ENCODE measurements around the gene CDK14.

CDK14 gene

DNA sequence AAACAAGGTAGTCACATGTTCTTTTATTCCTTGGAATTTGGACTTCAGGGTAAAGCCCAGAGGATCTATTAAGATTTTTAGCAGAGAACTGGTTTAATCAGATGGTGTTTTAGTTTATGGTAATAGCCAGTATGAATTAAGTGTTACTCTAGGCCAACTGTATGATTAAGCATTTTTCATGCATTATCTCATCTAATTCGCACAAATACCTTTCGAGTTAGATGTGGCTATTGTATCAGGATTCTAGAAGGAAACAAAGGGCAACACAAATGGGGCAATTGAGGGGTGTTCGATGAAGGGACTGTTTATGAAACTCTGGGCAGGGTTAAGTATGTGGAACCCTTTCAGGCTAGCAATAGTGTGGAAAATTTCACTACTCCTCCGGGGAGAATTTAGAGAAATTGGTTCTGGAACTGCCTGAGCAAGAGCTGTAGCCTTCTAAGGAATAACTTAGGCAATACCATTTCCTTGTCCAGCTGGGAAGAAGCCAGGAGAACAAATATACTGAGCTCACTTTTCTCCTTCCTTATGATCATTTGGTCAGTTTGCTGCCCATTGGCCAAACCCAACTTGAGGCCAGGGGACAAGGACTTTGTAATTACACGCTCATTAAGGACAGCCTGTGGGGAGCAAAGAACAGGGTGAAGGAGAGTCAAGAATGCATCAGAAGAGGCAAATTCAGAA, 349.1 kb downstream of the CDK14 start:
- no peak for DNase-seq (ENCODE audit: low read depth)
- TF ChIP-seq, protein P1, sequence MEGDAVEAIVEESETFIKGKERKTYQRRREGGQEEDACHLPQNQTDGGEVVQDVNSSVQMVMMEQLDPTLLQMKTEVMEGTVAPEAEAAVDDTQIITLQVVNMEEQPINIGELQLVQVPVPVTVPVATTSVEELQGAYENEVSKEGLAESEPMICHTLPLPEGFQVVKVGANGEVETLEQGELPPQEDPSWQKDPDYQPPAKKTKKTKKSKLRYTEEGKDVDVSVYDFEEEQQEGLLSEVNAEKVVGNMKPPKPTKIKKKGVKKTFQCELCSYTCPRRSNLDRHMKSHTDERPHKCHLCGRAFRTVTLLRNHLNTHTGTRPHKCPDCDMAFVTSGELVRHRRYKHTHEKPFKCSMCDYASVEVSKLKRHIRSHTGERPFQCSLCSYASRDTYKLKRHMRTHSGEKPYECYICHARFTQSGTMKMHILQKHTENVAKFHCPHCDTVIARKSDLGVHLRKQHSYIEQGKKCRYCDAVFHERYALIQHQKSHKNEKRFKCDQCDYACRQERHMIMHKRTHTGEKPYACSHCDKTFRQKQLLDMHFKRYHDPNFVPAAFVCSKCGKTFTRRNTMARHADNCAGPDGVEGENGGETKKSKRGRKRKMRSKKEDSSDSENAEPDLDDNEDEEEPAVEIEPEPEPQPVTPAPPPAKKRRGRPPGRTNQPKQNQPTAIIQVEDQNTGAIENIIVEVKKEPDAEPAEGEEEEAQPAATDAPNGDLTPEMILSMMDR (IDR thresholded peaks at IDR 0.05; ENCODE audit: insufficient read depth, low read depth, low read length, missing control alignments) = no peak

DNA sequence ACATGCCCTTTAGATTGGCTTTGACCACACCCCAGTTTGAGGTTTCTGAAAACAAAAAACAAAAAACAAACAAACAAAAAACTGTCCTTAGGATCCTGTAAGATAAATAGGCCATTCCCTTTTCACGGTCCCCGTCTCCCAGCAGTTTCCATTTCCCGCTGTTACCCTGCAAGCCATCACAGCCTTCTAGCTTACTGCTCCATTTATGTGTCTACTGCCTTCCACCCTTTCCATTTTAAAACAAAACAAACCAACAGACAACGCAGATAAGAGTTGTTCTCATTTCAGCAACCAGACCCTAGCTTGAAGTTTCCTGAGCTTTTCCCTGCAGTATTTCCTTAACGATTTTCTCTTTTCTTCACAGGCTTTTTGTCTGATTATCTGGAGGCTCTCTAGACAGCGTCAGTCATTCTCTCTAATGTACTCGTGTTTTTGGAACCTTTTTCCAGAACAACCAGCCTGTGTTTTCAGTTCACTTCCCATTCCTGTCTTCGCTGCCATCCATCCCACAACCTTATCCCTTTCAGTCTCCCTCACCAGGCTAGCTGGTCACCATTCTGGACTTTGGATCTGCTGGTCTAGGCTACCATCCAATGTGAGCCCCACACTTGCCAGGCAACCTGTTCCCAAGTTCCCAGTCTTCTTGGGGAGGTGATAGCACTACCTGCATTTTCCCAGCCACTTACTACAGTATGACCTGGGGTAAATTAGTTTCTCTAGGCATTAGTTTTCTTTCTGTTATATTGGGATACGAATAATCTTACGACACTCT, 350.8 kb downstream of the CDK14 start:
- TF ChIP-seq, protein P1 (IDR thresholded peaks at IDR 0.05; ENCODE audit: insufficient read depth, low read depth, low read length, missing control alignments) = no peak
- H3K4me3 ChIP-seq (ENCODE audit: low read depth, low read length) = no peak overlapping the region
- no peak for DNase-seq (ENCODE audit: low read depth)

More for the DNA sequence above, 349.1 kb downstream of the CDK14 start:
- no peak overlapping the region for H3K4me3 ChIP-seq (ENCODE audit: low read depth, low read length)

- no peak overlapping the region for H3K4me3 ChIP-seq (ENCODE audit: low read depth, low read length)
- TF ChIP-seq, protein P1 (IDR thresholded peaks at IDR 0.05; ENCODE audit: insufficient read depth, low read depth, low read length, missing control alignments) = no peak
- DNase-seq (ENCODE audit: low read depth) = no peak
Observed at GRCh38 chr7:90948085-90948484, 352.0 kb downstream of the CDK14 start.

- H3K4me3 ChIP-seq (ENCODE audit: low read depth, low read length) = no peak overlapping the region
- TF ChIP-seq, protein P1 (IDR thresholded peaks at IDR 0.05; ENCODE audit: insufficient read depth, low read depth, low read length, missing control alignments) = no peak
- no peak for DNase-seq (ENCODE audit: low read depth)
Observed at GRCh38 chr7:90951229-90951628, 355.1 kb downstream of the CDK14 start.

DNA sequence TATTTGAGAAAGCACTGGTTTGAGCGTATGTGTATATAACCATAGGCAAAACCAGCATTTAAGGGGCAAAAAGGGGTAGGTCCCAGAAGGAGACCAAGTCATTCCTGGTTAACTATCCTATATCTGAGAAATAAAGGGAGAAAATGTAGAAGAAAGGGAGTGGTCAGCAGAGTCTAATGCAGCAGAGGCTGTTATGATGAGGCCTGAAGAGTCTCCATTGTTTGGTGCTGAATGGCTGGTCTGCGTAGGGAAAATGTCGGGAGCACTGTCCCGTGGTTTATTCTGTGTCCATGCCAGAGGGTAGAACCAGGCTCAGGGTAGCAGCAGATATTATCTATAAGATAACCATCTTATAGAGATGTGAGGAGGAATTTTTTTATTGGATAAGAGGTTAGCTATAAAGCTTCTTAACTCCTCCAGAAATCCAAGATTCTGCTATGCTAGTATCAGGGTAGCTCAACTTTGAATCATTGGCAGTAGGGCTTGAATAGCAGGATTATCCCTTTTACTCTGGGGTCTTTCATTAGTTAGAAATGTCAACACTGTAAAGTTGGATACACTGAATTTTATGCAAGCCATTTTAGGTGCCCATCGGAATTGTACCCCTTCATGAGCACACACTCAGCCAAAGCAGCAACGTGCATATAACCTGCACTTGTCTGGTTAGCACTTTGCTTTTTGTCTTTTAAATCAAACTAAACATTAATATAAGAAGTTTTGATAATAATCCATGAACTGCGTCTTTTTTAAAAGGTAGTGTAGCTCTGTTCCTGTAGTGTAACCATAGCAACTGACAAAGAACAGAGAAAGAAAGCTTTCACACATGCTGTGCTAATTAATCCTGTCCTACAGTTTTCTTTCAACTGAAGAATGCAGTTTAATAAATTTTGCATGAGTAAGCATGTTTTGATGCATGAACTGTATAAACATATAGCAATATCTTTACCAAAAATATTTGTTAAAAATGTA, 356.1 kb downstream of the CDK14 start:
- TF ChIP-seq, protein P1 (IDR thresholded peaks at IDR 0.05; ENCODE audit: insufficient read depth, low read depth, low read length, missing control alignments) = no peak
- DNase-seq (ENCODE audit: low read depth) = no peak
- no peak overlapping the region for H3K4me3 ChIP-seq (ENCODE audit: low read depth, low read length)

- DNase-seq (ENCODE audit: low read depth) = no peak
- H3K4me3 ChIP-seq (ENCODE audit: low read depth, low read length) = no peak overlapping the region
- TF ChIP-seq, protein P1 (IDR thresholded peaks at IDR 0.05; ENCODE audit: insufficient read depth, low read depth, low read length, missing control alignments) = no peak
Observed at GRCh38 chr7:90955641-90956207, 359.6 kb downstream of the CDK14 start.

Data from GM12865 (cell line).